DMS79 treated with DMSO at 0.1 percent for 48 hours (cell line): ENCODE measurements around the gene ATP4B.

Experiments
- DNase-seq: peaks from one replicate; lab custom pipeline; 2025; lab: John Stamatoyannopoulos, UW

Gene ATP4B

DNA sequence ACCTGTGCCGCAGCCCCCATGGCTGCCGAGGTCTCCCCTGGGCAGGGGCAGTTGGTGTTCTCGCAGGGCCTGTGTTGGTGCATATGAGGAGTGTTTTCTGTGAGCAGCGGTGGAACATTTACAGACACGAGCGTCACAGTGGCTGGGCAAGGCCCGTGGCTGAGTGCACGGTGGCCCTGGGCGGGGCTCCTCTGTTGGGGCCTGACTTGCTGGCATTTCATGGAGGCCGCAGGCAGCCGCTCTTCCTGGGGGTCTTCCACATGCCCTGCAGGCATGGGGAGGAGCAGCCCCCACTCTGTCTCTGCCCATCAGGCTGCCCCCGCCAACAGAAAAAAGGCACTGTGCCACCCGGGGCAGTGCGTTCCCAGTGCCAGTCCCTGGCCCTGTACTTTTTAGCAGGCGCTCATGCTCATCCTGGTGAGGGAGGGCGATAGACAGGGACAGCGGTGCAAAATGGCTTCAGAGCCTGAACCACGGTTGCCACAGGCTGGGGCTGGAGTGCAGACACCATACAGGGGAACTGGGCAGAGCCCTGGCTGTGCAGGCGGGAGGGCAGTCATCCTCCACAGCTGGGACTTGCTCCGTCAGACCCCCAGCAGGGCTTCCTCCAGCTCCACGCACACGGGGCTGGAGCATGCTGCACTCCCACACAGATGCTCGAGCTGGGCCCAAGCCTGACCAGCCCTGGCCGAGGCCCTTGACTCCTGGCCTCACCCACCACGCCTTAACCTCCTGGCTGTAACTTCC is 49.9 kb downstream of the ATP4B start:
- DNase-seq, result no peak

- no peak for DNase-seq
Measured at GRCh38 chr13:113607056-113607888, 50.7 kb downstream of the ATP4B start.

DNA sequence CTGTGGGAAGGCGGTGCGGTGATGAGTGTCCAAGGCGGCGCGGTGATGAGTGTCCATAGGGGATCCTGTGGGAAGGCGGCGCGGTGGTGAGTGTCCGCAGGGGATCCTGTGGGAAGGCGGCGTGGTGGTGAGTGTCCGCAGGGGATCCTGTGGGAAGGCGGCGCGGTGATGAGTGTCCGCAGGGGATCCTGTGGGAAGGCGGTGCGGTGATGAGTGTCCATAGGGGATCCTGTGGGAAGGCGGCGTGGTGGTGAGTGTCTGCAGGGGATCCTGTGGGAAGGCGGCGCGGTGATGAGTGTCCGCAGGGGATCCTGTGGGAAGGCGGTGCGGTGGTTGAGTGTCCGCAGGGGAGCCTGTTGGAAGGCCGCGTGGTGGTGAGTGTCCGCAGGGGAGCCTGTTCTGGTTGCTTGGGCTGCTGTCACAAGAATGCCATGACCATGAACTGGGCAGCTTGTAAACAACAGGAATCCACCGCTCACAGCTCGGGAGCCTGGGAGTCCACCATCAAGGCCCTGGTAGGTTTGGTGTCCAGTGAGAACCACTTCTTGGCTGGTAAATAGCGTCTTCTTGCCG is 52.0 kb downstream of the ATP4B start:
- no peak for DNase-seq

- no peak for DNase-seq
Measured at GRCh38 chr13:113605461-113605860, 52.5 kb downstream of the ATP4B start.

- DNase-seq, result no peak
Measured at GRCh38 chr13:113604186-113604585, 53.8 kb downstream of the ATP4B start.

- no peak for DNase-seq
Measured at GRCh38 chr13:113603116-113603710, 54.8 kb downstream of the ATP4B start.

- DNase-seq, result no peak
Measured at GRCh38 chr13:113602291-113602988, 55.6 kb downstream of the ATP4B start.

DNA sequence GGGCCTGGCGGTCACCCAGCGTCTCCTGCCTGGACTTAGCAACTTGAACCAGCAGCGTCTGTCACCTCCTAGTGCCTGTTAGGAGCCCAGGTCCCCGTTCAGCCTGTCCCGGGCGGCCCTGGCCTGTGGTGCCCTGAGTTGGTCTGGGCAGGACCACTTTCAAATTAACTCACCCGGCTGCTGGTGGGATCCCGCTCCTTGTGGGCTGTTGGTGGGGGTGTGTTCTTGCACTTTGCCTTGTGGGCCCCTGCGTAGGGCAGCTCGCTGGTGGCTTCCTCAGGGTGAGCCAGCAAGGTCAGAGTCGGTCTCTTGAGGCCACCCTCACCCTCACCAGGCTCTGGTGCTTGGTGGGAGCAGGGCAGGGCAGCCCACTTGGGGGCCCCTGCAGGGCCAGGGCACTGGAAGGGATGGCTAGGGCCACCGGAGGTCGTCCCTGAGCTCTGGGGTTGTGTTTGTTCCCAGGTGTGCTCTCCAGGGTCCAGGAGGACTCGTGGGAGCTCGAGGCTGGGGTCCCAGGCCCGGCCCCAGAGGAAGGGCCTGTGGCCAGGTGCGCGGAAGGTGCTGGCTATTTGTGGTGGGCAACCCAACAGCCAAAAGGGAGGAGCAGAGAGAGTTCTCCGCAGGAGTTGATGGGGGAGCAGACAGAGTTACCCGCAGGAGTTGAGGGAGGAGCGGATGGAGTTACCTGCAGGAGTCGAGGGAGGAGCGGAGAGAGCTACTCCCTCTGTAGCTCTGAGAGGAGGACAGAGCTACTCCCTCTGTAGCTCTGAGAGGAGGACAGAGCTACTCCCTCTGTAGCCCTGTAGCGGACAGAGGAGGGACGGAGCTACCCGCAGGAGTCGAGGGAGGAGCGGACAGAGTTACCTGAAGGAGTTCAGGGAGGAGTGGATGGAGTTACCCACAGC is 56.6 kb downstream of the ATP4B start:
- no peak for DNase-seq

GRCh38 chr13:113599391-113599790 is 58.6 kb downstream of the ATP4B start:
- DNase-seq, result no peak
